DLD1 (cell line): ENCODE data around the gene SFXN2.
"Not testable (repeated sequence)": the region's sequence is repeated elsewhere in the genome, so short reads cannot be mapped to it uniquely, and the experiment has no call there.

Experiments
- in situ Hi-C: cut with HindIII; loops from 2 replicates; pipeline ENCODE4 v1.10.0; 2017; ENCODE audit warnings: low sequenced_read_pairs

SFXN2 gene

GRCh38 chr10:102718220-102718619 is 3.8 kb downstream of the SFXN2 start:
- in situ Hi-C loops: no loop called here

DNA sequence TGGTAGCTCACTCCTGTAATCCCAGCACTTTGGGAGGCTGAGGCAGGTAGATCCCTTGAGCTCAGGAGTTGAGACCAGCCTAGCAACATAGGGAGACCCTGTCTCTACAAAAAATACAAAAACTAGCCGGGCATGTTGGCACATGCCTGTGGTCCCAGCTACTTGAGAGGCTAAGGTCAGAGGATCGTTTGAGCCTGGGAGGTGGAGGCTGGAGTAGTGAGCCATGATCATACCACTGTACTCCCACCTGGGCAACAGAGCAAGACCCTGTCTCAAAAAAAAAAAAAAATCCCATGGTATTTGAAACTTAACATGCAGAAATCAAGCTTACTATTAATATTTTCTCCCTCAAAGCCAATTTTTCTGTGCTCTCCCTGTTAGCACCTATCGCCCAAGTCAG is 5.9 kb downstream of the SFXN2 start:
- in situ Hi-C loops: no loop called here

- in situ Hi-C loops: no loop called here
Observed at GRCh38 chr10:102720775-102721301, 6.4 kb downstream of the SFXN2 start.

DNA sequence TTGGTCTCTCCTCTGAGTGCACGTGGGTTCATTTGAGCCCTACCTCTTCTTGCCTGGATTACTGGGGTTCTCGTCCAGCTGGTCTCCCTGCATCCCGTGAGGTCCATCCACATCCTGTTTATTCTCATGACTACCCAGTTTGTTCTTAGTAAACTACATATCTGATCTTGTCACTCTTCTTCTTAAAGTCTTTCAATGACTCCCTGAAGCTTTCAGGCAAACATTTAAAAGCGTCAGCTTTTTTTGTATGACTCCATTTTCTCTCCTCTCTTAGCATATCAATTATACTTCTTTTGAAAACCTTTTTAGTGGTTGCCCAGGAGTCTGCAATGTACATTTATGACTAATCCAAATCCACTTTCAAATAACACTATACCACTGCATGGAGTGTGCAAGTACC is 7.5 kb downstream of the SFXN2 start:
- in situ Hi-C loops: no loop called here

- in situ Hi-C loops: no loop called here
Observed at GRCh38 chr10:102723989-102724388, 9.6 kb downstream of the SFXN2 start.

DNA sequence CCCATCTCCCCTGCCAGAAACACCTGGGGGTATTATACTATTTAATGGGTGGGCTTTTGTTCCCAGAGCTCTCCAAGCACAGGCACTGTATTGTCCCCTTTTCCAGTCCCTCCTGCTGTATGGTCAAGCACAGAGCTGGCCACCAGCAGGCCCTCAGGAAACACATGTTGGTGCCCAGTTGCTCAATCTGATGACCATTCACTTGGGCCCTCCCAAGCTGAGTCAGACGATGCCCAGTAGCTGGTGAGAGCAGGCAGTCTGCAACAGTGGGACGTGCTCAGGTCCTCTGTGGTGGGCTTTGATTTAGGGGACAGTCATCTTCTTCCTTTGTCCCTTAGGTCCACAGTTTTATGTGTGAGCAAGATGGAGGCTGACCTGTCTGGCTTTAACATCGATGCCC is 11.8 kb downstream of the SFXN2 start:
- in situ Hi-C loops: no loop called here

- in situ Hi-C loops: no loop called here
Observed at GRCh38 chr10:102727037-102727818, 12.8 kb downstream of the SFXN2 start.

DNA sequence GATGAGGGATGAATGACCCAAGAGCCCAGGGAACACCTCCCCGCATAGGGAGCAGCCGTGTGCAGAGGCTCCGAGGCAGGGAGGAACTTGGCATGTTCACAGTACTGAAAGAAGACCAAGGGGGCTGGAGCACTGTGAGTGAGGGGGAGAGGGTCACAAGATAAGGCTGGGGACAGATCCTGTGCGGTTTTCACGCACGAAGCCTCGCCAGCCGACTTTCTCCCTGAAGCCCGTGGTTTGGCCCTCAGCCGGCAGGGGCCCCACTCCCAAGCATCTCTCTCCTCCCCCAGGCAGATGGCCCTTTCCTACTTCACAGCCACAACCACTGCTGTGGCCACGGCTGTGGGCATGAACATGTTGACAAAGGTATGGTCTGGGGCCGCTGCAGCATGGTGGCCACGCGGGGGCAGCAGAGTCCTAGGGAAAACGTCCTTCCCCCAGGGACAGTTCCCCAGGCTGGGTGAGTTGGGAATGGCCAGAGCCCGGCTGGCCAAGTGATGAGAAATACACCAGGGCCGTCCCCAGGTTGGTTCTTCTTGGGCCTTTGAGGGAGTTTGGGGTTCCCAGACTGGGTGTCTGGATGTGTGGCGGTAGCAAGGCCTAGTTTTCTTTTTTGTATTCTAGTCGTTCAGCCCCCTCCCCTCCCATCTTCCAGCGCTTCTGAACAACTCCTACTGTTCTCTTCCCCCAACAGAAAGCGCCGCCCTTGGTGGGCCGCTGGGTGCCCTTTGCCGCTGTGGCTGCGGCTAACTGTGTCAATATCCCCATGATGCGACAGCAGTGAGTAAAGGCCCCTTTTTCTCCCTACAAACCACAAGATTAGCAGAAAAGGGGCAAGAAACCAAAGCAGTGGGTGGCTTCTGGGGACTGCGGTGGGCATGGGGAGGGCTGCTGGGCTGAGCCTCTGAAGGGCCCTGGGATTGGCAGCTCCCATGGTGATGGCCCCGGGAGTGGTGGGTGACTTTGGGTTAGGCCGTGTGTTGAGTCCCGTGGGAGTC is 14.9 kb downstream of the SFXN2 start:
- in situ Hi-C loops: no loop called here

- in situ Hi-C loops: no loop called here
Observed at GRCh38 chr10:102731222-102731800, 16.9 kb downstream of the SFXN2 start.

GRCh38 chr10:102732661-102733060 is 18.2 kb downstream of the SFXN2 start:
- in situ Hi-C loops: no loop called here

DNA sequence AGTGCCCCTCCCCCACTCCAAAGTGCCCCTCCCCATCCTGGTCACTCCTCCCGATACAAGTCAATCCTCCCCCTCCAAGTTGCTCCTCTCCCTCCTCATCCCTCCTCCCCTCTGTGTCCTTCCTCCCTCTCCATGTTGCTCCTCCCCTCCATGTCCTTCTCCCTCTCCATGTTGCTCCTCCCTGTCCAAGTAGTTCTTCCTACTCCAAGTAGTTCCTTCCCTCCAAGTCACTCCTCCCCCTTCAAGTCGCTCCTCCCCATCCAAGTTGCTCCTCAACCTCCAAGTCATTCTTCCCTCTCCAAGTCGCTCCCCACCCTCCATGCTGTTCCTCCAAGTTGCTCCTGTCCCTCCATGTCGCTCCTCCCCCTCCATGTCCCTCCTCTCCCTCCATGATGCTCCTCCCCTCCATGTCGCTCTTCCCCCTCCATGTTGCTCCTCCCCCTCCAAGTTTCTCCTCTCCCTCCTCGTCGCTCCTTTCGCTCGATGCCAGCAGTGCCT is 20.7 kb downstream of the SFXN2 start:
- in situ Hi-C loops: no loop called here

DNA sequence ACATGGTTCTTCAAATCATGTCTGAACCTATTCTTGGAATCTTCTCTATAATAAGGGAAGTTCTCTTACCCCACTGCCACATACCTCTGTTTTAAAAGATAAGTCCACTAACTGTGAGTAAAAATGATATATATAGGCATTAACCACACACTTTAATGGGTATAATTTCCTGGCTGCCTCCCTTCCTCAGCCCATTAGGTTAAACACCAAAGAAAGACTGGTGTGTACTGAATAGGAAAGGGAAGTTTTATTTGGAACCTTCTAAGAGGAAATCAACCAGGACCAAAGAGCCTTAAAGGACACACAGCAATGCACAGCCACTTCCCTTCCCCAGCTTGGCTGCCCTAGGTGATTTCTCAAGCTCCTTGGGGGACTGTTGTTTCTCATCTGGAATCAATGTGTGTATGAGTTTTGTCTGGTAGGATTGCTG is 24.3 kb downstream of the SFXN2 start:
- in situ Hi-C loops: no loop called here

DNA sequence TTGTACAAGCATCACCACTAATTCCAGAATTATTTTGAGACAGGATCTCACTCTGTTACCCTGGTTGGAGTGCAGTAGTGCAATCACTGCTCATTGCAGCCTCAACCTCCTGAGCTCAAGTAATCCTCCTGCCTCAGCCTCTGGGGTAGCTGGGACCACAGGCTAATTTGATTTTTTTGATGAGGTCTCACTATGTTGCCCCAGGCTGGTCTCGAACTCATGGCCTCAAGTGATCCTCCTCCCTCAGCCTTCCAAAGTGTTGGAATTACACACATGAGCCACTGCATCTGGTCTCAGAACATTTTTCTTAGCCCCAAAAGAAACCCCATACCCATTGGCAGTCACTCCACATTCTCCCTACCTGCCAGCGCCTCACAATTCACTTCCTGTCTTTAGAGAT is 25.8 kb downstream of the SFXN2 start:
- in situ Hi-C loops: no loop called here

GRCh38 chr10:102741726-102742237 is 27.3 kb downstream of the SFXN2 start:
- in situ Hi-C loops: no loop called here

- in situ Hi-C loops: not testable (repeated sequence)
Observed at GRCh38 chr10:102742313-102742712, 27.9 kb downstream of the SFXN2 start.

GRCh38 chr10:102743078-102743587 is 28.7 kb downstream of the SFXN2 start:
- in situ Hi-C loops: no loop called here

DNA sequence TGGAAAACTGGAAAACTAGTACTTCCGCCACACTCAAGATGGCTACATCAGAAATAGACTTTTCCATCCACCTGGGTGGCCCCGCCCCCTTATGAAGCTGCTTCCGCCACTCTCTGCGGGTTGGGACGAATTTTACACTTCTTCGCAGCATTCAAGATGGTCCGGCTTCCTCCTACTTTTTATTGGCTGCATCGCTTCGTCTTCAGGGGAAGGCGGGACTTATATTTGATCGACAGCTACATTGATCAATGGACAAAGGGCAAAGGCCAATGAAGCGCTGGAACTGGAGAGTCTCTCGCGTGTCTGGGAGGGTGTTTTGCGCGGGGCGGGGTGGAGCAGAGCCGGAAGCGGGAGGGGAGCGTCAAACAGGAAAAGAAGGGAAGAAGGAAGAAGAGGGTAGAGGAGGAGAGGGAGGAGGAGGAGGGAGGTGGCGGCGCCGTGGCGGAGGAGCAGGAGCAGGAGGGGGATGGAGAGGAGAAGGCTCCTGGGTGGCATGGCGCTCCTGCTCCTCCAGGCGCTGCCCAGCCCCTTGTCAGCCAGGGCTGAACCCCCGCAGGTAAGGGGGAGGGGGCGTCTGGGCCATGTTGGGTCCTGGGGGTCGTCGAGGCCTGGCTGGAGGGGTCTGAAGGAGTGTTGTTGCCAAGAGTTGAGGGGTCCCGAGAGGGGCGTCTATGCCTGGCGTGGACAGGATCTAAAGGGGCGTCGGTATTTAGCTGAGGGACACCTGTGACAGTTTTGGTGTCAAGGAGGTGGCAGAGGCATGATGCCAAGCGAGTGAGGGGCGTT is 29.3 kb downstream of the SFXN2 start, which contains the start of gene WBP1L:
Gene WBP1L (plus strand): TSS at position 361 of the 786 bp plus-strand sequence. CDS start 106 bp downstream, at position 467.
- in situ Hi-C loops: no loop called here

- in situ Hi-C loops: no loop called here
Observed at GRCh38 chr10:102744374-102745051, 30.1 kb downstream of the SFXN2 start.

DNA sequence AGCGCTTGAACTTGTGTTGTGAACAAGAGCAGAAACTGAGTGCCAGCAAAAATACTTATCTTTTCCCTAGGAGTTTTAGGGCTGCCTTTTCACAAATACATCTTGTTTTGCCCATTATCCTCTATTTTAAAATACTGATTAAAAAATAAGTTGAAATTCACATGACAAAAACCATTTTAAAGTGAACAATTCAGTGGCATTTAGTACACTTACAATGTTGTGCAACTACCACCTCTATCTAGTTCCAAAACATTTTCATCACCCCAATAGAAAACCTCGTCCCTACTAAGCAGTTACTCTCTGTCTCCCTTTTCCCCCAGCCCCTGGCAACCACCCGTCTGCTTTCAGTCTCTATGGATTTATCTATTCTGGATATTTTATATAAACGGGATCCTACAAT is 30.7 kb downstream of the SFXN2 start:
- in situ Hi-C loops: no loop called here
